ENCODE measurements around the gene SAMD4A.

GRCh38 chr14:54606631-54607133, 39.8 kb downstream of the SAMD4A start:
- TF ChIP-seq FOXP2 (optimal IDR thresholded peaks at IDR 0.05; ENCODE audit: control extremely low read depth, extremely low read length, insufficient read depth) (no peak), EZH2 (IDR thresholded peaks at IDR 0.05) (no peak)
